K562 (cell line): Measurements from ENCODE around the gene TNIK.

Experiments
- CBX3 ChIP-seq, 2 experiments: IDR thresholded peaks; 1 replicate in 1 of 2; 2 replicates in 1 of 2; pipeline ENCODE4 v1.6.1; 2012; ENCODE audit warnings: inconsistent platforms in 2 of 2, low read length in 2 of 2, borderline replicate concordance in 1 of 2, control low read depth in 1 of 2
- POLR2A ChIP-seq: fragments of 450-650 bp; conservative IDR thresholded peaks from 2 replicates; pipeline ENCODE4 v1.6.1; 2016

DNA sequence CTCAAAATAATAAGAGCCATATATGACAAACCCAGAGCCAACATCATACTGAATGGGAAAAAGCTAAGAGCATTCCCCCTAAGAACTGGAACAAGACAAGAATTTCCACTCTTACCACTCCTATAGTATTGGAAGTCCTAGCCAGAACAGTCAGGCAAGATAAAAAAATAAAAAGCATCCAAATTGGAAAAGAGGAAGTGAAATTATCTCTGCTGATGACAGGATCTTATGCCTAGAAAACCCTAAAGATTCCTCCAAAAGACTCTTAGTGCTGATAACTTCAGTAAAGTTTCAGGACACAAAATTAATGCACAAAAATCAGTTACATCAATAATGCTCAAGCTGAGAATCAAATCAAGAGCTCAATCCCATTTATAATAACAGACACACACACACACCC is 387.8 kb downstream of the TNIK start:
- TF ChIP-seq POLR2A (no peak), CBX3 (IDR thresholded peaks at IDR 0.05; ENCODE audit: borderline replicate concordance in 1 of 2, low read length in 2 of 2) (no peak)
